Lung (tissue), 12 donors: ENCODE results near the gene EIF4G1. TPM values are rescaled to one million over a fixed set of nuclear protein-coding genes. Genes with fewer than 3 reads are reported as not detected.

Source experiments
- ATAC-seq: fragments of 200-7000 bp; cut with Tn5 transposase; one replicate; pipeline ENCODE4 v1.9.1; 2020; ENCODE audit warnings: moderate number of reproducible peaks; ENCODE audit not compliant: insufficient read depth, low FRiP score
- DNase-seq, 3 donors: peaks; one replicate each; pipeline ENCODE4 v3.0.0-alpha.2; 2013 to 2017
- H3K27ac ChIP-seq, 2 donors: one replicate each; pipeline ENCODE4 v1.5.1; 2013; ENCODE audit warnings: mild to moderate bottlenecking in 2 of 2, moderate library complexity in 2 of 2, control low read depth in 1 of 2, inconsistent platforms in 1 of 2, low read depth in 1 of 2, low read length in 1 of 2
- H3K27me3 ChIP-seq, 3 donors: one replicate each; pipeline ENCODE4 v1.5.1; 2013; ENCODE audit warnings: low read length in 2 of 3; ENCODE audit not compliant: control insufficient read depth in 3 of 3, insufficient read depth in 3 of 3
- H3K36me3 ChIP-seq, 4 donors: one replicate each; pipeline ENCODE4 v1.5.1; 2013; ENCODE audit warnings: low read length in 4 of 4, mild to moderate bottlenecking in 1 of 4, moderate library complexity in 1 of 4; ENCODE audit not compliant: control insufficient read depth in 4 of 4, insufficient read depth in 4 of 4
- H3K4me1 ChIP-seq, 5 donors: one replicate each; pipeline ENCODE4 v1.5.1; 2013; ENCODE audit warnings: low read length in 5 of 5, mild to moderate bottlenecking in 2 of 5, moderate library complexity in 1 of 5; ENCODE audit not compliant: control insufficient read depth in 5 of 5, insufficient read depth in 5 of 5
- H3K4me3 ChIP-seq: one replicate; pipeline ENCODE4 v1.5.1; 2013; ENCODE audit warnings: mild to moderate bottlenecking, control low read depth, moderate library complexity
- H3K9ac ChIP-seq, 2 donors: one replicate each; pipeline ENCODE4 v1.5.1; 2013; ENCODE audit warnings: low read length in 2 of 2, control low read depth in 1 of 2; ENCODE audit not compliant: insufficient read depth in 1 of 2
- H3K9me3 ChIP-seq, 4 donors: one replicate each; pipeline ENCODE4 v1.5.1; 2013; ENCODE audit warnings: low read length in 3 of 4, mild to moderate bottlenecking in 1 of 4, moderate library complexity in 1 of 4; ENCODE audit not compliant: control insufficient read depth in 4 of 4, insufficient read depth in 3 of 4
- WGBS, 2 donors: extraction: QIAGEN DNeasy Blood & Tissue Kit; methylation state at CpG; one replicate each; pipeline ENCODE4 v1.1.7; 2013; 5-methylcytosine and 5-hydroxymethylcytosine counted together
- polyA plus RNA-seq, 2 donors: library from polyadenylated mRNA; stranded (reverse); fragments of 200-250 nt; gene quantifications; one replicate each; pipeline ENCODE4 v1.2.1, GENCODE V29; 2013
- total RNA-seq, 2 donors: library from RNA; depleted of rRNA in 1 of 2; stranded (reverse); fragments of >200 nt in 1 of 2; gene quantifications; one replicate each; pipeline ENCODE4 v1.2.1, GENCODE V29; 2014 to 2021
- TF ChIP-seq, protein P1 (sequence below): IDR thresholded peaks from 2 replicates; pipeline ENCODE4 v1.5.1; 2012; ENCODE audit warnings: mild to moderate bottlenecking; ENCODE audit errors: control extremely low read depth, extremely low read depth
- donor health status: control.
- donor health status: control.
- donor health status: Bipolar disorder and iron deficiency.
- donor health status: healthy.
- donor health status: DM: yes; HTN: yes; CAD: no.

Gene EIF4G1
- total and polyA plus RNA-seq, 4 donors, result 201 to 419 (median 226) TPM

DNA sequence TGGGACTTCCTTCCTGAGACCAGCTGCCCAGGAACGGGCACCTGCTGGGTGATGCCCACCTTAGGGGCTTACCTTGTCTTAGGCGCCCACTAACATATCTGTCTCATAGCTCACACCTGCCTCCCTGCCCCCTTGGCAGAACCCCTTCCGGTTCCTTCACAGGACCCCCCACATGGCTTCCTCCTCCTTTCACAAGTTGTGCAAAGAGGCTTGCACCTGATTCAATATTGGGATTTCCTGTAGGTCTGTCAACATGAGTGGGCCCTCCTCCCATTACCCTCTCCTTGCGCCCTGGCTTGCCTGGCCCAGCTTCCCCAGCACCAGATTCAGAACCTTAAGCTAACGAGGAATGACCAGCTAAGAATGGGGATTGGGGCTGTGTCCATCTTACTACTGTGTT lies 63.0 kb downstream of the EIF4G1 start:
- peaks cover 0 to 19% (median 5%) of the 10 kb centered on the region in 3 donors for H3K27me3 ChIP-seq
- 61 to 65% methylated on average over 5 of the region's 5 CpGs for WGBS, 2 donors

DNA sequence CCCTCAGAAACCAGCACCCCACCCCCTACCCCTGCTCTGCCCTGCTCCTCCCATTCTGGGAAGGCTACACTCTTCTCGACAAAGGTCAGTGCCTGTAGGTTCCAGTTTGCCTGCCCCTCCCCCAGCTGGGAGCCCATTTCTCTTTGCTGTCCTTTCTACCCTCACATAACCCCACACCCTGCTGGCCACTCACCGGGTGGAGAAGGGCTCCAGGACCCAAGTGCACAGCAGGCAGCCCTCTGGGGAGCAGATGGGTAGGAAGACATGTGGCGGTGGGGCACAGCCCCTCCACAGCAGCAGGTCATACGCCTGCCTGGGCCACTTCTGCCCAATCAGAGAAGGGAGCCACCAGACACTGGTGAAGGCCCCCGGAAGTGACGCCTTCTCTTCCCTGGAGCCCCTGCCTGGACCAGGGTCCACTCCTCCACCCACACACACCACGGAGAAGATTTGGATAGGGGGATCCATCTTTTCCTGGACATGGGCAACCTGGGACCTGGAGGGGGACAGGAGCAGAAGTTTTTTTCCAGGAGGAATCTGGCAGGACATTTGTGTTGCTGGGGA lies 63.6 kb downstream of the EIF4G1 start, which contains the start of gene THPO:
Gene THPO (minus strand): TSS at position 326 of the 564 bp plus-strand sequence. CDS start 1,948 bp downstream, outside the sequence.
- H3K4me3 ChIP-seq, result no peak within 1 kb of the TSS
- H3K27ac ChIP-seq, result peak within 1 kb of the TSS in 1 of 2 donors; percentile 0
- TF ChIP-seq, protein P1, sequence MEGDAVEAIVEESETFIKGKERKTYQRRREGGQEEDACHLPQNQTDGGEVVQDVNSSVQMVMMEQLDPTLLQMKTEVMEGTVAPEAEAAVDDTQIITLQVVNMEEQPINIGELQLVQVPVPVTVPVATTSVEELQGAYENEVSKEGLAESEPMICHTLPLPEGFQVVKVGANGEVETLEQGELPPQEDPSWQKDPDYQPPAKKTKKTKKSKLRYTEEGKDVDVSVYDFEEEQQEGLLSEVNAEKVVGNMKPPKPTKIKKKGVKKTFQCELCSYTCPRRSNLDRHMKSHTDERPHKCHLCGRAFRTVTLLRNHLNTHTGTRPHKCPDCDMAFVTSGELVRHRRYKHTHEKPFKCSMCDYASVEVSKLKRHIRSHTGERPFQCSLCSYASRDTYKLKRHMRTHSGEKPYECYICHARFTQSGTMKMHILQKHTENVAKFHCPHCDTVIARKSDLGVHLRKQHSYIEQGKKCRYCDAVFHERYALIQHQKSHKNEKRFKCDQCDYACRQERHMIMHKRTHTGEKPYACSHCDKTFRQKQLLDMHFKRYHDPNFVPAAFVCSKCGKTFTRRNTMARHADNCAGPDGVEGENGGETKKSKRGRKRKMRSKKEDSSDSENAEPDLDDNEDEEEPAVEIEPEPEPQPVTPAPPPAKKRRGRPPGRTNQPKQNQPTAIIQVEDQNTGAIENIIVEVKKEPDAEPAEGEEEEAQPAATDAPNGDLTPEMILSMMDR, result no peak
- H3K36me3 ChIP-seq, result no peaks in the 10 kb centered on the region
- ATAC-seq (no peak), DNase-seq (peak in 2 of 3 donors; percentile 31 to 46)
- H3K4me1 ChIP-seq, result peaks cover 0 to 37% (median 2%) of the 10 kb centered on the region in 5 donors
- WGBS, 2 donors, result 72 to 76% methylated on average over 7 of the region's 7 CpGs
- peaks cover 0 to 1% (median 0%) of the 10 kb centered on the region in 4 donors for H3K9me3 ChIP-seq
- peaks cover 0 to 19% (median 5%) of the 10 kb centered on the region in 3 donors for H3K27me3 ChIP-seq
- H3K9ac ChIP-seq, result peak within 1 kb of the TSS in 1 of 2 donors; percentile 55

More for the DNA sequence above, 63.0 kb downstream of the EIF4G1 start:
- Histone ChIP-seq H3K4me1 (peaks cover 0 to 37% (median 2%) of the 10 kb centered on the region in 5 donors), H3K36me3 (no peaks in the 10 kb centered on the region), H3K27ac (no peak overlapping the region), H3K9ac (no peak overlapping the region), H3K4me3 (no peak overlapping the region), H3K9me3 (peaks cover 0 to 1% (median 0%) of the 10 kb centered on the region in 4 donors)
- DNase-seq, result no peak
- TF ChIP-seq, protein P1, result no peak
- ATAC-seq, result no peak

DNA sequence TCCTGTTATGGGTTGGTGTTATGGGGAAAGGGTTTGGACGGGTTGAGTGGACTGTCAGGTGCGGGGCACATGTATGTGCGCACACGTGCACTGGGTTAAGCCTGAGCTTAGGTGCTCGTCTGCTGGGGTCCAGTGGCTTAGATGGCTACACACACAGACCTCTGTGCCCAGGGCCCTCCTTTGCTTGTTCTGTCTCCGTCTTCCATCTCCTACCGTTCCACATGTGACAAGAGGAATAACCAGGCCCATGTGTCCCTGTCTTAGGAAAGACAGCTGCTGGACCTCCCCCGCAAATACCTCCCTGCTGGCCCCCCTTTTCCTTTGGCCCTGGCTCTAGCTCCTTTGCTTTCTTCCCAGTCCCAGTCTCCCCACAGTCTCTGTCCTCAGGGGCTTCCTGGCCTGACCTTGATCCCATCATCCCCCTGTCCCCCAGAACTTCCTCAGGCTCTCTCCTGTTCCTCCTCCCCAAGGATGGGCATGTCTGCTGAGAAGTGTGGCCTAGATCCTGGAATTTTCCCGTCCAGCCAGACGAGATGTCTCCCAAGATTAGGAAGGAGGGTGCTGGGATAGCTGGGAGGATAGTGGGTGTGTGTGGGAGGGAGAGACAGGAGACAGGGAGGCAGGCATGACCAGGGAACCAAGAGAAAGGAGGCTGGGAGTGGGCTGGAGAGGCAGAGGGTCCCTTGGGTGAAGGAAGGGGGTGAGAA lies 64.4 kb downstream of the EIF4G1 start:
- no peak for ATAC-seq
- peak overlapping the region in 1 of 2 donors; percentile 0 for H3K27ac ChIP-seq
- TF ChIP-seq, protein P1, result no peak
- no peaks in the 10 kb centered on the region for H3K36me3 ChIP-seq
- peaks cover 0 to 5% (median 0%) of the 10 kb centered on the region in 4 donors for H3K9me3 ChIP-seq
- DNase-seq, result peak in 1 of 3 donors; percentile 17
- H3K27me3 ChIP-seq, result peaks cover 0 to 19% (median 5%) of the 10 kb centered on the region in 3 donors
- H3K4me3 ChIP-seq, result no peak overlapping the region
- H3K9ac ChIP-seq, result peak overlapping the region in 1 of 2 donors; percentile 55
- WGBS, 2 donors, result 84 to 88% methylated on average over 10 of the region's 10 CpGs
- peaks cover 0 to 37% (median 2%) of the 10 kb centered on the region in 5 donors for H3K4me1 ChIP-seq
